ENCODE measurements around the gene SAFB. TPM values are rescaled to one million over a fixed set of nuclear protein-coding genes. Genes with fewer than 3 reads are reported as not detected.
"Not testable (repeated sequence)": the region's sequence is repeated elsewhere in the genome, so short reads cannot be mapped to it uniquely, and the experiment has no call there.

SAFB gene
- polyA plus RNA-seq, 3 donors from 2014 or later = 6.4 to 103 (median 29.6) TPM

DNA sequence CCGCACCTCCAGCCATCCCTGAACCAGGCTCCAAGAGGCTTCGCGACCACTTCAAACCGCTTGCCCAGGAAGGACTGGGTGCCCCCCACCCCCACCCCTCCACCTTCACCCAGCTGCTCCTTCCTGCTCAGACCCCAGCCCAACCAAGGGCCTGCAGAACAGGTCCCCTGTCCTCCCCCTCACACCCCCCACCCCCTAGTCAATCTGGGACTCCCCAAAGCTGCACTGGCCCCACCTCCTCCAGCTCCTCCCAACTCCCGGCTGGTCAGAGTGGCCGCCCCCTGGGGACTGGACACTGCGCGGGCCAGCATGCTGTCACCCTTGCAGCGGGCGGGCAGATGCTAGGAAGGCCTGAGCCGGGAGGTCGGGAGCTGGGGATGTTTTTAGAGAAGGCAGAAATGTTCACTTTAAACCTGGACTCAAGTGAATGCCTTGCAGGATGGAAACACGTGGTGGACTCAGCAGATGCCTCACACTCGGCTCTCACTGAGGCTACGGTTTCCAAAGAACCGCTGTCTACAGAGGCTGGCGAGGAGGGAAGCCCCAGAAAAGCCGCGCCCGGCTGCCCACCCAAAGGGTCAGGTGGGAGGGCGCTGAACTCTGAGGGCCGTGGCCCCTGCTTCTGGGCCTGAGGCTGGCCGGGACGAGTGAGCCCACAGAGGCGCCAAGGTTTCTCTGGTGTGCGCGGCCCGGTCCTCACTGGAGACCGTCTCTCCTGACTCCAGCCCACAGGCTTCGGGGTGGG, 75.2 kb downstream of the SAFB start:
- Mint-ChIP-seq H3K4me1 (peaks cover 0 to 2% of the 10 kb centered on the region in 2 donors), H3K36me3 (peaks cover 0 to 4% (median 0%) of the 10 kb centered on the region in 3 donors), H3K4me3 (no peak overlapping the region), H3K27ac (no peak overlapping the region), H3K9me3 (no peaks in the 10 kb centered on the region), H3K27me3 (ENCODE audit: low read depth in 3 of 3) (peaks cover 1 to 8% (median 3%) of the 10 kb centered on the region in 3 donors)
- DNase-seq = no peak

DNA sequence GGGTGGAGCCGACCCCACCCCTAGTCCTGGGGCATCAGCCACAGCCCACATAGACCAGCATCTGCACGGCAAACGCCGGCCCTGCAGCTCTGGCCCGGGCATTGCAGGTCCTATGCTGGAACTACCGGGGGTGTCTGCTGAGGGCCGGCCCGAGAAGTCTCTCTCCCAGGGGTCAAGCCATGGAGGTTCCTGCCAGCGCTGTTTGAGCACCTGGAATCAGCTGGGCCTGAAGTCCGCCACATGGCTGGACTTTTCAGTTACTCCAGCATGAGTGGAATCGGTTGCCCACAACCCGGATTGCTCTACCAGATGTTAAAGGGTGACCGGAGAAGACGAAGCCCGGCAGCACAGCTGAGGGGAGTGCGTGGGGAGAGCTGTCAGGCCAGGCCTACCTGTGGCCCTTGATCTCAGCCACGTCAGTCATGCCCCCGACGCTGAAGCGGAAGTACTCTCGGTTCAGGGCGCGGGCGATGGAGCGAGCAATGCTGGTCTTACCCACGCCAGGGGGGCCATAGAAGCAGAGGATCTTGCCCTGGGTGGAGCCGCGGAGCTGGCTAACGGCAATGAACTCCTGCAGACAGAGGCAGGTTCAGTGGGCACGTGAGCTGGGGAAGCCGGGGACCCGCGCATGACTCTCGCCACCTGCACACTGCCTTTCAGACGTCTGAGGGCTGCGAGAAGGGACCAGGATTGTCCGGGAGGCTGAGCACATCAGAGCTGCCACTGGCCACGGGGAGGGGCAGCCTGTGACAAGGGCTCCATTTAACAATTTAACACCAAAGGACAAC, 75.9 kb downstream of the SAFB start:
- DNase-seq = no peak
- no peaks in the 10 kb centered on the region for H3K9me3 Mint-ChIP-seq
- H3K4me1 Mint-ChIP-seq = no peaks in the 10 kb centered on the region
- no peak overlapping the region for H3K27ac Mint-ChIP-seq
- peaks cover 0 to 9% (median 0%) of the 10 kb centered on the region in 3 donors for H3K36me3 Mint-ChIP-seq
- peaks cover 3 to 8% (median 4%) of the 10 kb centered on the region in 3 donors for H3K27me3 Mint-ChIP-seq (ENCODE audit: low read depth in 3 of 3)
- no peak overlapping the region for H3K4me3 Mint-ChIP-seq

DNA sequence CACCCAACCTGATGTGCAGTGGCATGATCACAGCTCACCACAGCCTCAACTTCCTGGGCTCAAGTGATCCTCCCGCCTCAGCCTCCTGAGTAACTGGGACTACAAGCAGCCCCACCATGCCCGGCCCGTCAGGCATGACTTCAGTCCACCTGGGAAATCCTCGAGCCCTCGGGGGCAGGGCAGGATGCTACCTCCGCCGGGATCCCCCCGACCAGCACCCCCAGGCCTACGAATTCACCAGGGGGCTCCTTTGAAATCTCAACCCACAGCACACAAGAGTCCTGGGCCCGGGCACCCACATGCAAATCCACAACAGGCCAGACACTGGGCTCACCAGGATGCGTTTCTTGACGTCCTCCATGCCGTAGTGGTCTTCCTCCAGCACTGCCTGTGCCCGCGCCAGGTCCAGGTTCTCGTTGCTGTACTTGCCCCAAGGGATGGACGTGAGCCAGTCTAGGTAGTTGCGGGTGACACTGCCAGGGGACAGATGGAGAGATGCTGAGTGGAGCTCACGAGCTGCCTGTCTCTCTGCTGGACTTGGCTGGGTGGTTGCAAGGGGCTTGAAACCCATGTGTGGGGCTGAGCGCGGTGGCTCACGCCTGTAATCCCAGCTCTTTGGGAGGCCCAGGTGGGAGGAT, 77.7 kb downstream of the SAFB start:
- peaks cover 0 to 4% (median 4%) of the 10 kb centered on the region in 3 donors for H3K27me3 Mint-ChIP-seq (ENCODE audit: low read depth in 3 of 3)
- DNase-seq = no peak
- no peaks in the 10 kb centered on the region for H3K9me3 Mint-ChIP-seq
- H3K4me3 Mint-ChIP-seq = no peak overlapping the region
- H3K27ac Mint-ChIP-seq = no peak overlapping the region
- peaks cover 0 to 9% (median 0%) of the 10 kb centered on the region in 3 donors for H3K36me3 Mint-ChIP-seq
- H3K4me1 Mint-ChIP-seq = no peaks in the 10 kb centered on the region

DNA sequence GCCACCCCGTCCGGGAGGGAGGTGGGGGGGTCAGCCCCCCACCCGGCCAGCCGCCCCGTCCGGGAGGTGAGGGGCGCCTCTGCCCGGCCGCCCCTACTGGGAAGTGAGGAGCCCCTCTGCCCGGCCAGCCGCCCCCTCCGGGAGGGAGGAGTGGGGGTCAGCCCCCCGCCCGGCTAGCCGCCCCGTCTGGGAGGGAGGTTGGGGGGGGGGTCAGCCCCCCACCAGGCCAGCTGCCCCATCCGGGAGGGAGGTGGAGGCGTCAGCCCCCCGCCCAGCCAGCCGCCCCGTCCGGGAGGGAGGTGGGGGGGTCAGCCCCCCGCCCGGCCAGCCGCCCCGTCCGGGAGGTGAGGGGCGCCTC, 79.1 kb downstream of the SAFB start:
- not testable (repeated sequence) for H3K4me3 Mint-ChIP-seq; DNase-seq; H3K36me3 Mint-ChIP-seq; H3K27me3 Mint-ChIP-seq (ENCODE audit: low read depth in 3 of 3); H3K4me1 Mint-ChIP-seq; H3K27ac Mint-ChIP-seq; H3K9me3 Mint-ChIP-seq

DNA sequence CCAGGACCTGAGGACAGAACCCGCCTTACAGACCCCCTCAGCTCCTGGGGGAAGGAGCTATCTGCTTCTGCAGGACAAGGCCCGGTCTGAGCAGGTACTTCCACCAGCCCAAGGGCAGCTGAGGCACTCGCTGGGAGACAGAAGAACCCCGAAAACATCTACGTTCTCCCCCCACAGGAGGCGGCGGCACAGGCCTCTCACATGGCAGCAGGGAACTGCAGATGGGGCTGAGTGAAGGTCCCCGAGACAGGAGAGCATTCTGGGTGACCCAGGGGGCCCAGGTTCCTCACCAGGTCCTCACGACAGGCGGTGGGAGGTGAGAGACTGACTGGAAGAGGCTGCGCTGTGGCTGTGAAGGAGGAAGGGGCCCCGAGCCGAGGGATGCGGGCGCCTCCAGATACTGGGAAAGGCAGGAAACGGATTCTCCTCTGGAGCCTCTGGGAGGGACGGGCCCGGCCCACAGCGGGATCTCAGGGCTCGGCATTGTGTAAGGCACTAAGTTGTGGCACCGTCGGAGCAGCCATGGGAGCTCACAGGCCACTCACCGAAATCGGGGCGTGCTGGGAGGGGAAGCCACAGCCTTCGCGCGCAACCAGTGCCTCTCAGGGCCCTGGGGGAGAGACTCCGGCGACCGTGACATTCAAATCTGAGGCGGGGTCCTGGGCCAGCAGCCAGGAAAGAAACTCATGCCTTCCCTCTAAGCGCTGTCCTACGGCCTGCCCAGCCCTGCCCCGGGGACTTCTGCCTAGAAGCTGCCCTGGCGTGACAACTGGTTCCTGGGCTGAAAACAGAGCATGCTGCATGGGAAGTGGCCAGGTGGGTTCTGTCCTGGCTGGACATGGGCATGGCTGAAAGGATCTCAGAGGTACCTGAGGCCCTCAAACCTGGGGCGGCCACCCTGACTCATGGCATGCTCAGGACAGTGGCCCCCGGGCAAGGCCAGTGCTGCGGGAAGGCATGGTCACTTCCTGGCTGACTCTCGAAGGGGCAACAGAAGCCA, 81.2 kb downstream of the SAFB start:
- Mint-ChIP-seq H3K36me3 (peaks cover 3 to 5% (median 4%) of the 10 kb centered on the region in 3 donors), H3K4me1 (no peaks in the 10 kb centered on the region), H3K4me3 (no peak overlapping the region), H3K27me3 (ENCODE audit: low read depth in 3 of 3) (peaks cover 0 to 6% (median 3%) of the 10 kb centered on the region in 3 donors), H3K9me3 (no peaks in the 10 kb centered on the region), H3K27ac (no peak overlapping the region)
- no peak for DNase-seq

DNA sequence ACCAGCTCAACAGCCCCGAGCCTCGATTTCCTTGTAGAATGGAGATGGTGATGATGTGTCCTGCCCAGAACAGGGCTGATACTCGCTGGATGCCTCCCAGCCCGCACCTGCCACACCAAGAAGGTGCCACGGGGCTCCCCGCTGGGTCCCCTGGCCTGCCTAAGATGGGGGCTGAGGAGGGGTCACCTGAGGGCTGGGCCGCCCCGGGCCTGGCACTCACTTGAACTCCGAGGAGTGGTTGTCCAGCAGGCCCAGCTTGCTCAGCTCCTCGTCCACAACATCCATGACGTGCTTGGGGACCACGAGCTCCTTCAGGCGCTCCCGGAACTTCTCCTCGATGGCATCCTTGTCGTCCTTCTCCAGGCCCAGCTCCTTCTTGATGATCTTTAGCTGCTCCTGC, 82.7 kb downstream of the SAFB start:
- no peak overlapping the region for H3K4me3 Mint-ChIP-seq
- H3K4me1 Mint-ChIP-seq = no peaks in the 10 kb centered on the region
- no peaks in the 10 kb centered on the region for H3K9me3 Mint-ChIP-seq

DNA sequence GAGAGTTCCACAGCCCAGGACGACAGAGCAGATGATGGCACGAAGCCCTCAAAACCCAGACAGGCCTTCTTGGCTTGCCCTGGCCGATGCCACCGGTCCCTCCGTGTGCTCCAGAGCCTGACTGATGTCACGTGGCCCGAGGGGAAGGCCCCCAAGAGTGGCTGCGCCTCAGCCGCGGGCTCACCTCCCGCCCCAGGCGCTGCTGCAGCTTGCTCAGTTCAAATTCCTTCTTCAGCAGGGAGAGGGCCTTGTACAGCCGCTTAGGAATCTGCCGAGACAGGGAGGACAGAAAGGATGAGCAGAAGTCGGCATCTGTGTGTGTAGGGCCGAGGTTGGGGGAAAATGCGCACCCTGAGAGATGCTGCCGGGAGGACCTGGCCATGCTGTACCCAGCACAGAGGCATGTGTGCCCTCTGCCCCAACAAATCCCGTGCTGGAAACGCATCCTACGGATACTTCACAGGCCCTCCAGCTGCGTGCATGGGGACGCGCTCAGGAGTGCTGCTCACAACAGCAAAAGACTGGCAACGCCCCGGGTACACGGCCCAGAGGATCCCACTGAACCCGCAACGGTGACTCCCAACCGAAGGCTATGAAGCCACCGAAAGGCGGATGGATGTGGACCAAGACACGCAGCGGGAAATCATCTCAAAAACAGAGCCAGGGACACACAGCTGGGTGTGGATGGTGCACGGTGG, 84.1 kb downstream of the SAFB start:
- H3K4me1 Mint-ChIP-seq = no peaks in the 10 kb centered on the region
- no peak overlapping the region for H3K4me3 Mint-ChIP-seq
- DNase-seq = no peak
- H3K27me3 Mint-ChIP-seq (ENCODE audit: low read depth in 3 of 3) = peaks cover 0 to 4% (median 1%) of the 10 kb centered on the region in 3 donors
- peaks cover 3 to 5% (median 4%) of the 10 kb centered on the region in 3 donors for H3K36me3 Mint-ChIP-seq
- no peaks in the 10 kb centered on the region for H3K9me3 Mint-ChIP-seq
- no peak overlapping the region for H3K27ac Mint-ChIP-seq

More for the DNA sequence above, 82.7 kb downstream of the SAFB start:
- DNase-seq = no peak
- H3K36me3 Mint-ChIP-seq = peaks cover 3 to 5% (median 4%) of the 10 kb centered on the region in 3 donors
- peaks cover 0 to 6% (median 3%) of the 10 kb centered on the region in 3 donors for H3K27me3 Mint-ChIP-seq (ENCODE audit: low read depth in 3 of 3)
- no peak overlapping the region for H3K27ac Mint-ChIP-seq

DNA sequence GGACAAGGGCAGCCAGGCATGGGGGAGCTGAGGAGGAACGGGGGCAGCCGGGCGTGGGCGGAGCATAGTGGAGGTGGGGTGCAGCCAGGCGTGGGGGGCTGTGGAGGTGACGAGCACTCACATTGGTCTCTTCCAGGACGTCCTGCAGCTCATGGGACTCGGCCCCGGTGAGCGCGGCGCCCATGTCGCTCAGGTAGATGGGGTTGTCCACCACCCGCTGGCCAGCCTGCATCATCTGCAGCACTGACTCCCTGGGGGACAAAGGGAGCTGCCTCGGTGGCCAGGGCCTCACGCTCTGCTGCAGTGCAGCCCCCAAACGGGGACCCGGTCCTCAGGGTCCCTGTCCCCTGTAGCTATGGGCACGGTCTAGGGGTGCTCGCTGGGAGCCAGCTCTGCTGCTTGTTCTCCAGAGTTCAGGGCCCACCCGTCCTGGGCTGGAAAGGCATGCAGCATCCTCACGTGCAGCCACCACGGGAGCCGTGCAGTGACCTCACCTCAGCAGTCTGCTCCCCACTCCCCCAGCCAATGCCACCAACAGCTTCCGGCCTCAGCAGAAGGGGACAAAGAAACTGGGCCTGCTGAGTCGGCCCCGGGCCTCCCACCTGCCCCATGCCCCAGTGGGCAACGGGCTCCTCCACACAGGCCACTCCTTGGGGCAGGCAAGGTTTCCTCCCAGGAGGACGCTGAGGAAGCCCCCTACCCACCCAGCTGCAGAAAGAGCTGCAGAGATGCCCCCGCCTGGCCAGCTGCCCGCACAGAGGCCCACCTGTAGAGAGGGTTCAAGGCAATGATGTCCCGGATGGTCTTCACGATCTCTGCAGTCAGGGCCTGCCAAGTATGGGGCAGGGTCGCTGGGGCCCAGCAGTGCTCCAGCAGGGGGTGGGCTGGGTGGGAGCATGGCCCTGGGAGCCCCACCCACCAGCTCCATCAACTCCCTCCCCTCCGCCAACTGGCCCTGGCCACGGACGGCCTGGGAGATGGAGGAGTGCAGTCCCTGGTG, 85.0 kb downstream of the SAFB start:
- no peak overlapping the region for H3K27ac Mint-ChIP-seq
- no peak overlapping the region for H3K4me3 Mint-ChIP-seq
- H3K9me3 Mint-ChIP-seq = no peaks in the 10 kb centered on the region
- peaks cover 0 to 4% (median 3%) of the 10 kb centered on the region in 3 donors for H3K27me3 Mint-ChIP-seq (ENCODE audit: low read depth in 3 of 3)
- H3K4me1 Mint-ChIP-seq = no peaks in the 10 kb centered on the region
- peaks cover 3 to 5% (median 4%) of the 10 kb centered on the region in 3 donors for H3K36me3 Mint-ChIP-seq
- DNase-seq = no peak

DNA sequence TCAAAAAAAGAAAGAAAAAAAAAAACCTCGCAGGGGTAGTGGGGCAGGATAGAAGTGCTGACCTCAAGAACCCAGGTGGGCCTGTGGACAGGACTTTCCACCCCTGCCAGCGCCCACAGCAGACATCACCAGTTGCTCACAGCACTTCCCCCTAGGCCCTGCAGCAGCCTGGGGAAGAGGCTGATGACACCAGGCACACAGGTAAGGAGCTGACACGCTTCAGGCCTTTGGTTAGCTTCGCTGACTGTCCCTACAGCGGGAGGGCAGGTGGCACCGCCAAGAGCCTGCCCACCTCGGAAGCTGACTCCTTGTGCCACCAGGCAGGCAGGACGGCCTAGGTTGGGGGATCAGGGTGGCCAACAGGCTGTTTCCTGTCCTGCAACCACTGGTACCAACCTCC, 88.1 kb downstream of the SAFB start:
- DNase-seq = no peak
- no peak overlapping the region for H3K27ac Mint-ChIP-seq
- peaks cover 0 to 4% (median 0%) of the 10 kb centered on the region in 3 donors for H3K27me3 Mint-ChIP-seq (ENCODE audit: low read depth in 3 of 3)
- H3K9me3 Mint-ChIP-seq = no peaks in the 10 kb centered on the region
- H3K4me3 Mint-ChIP-seq = no peak overlapping the region
- peaks cover 3 to 5% of the 10 kb centered on the region in 2 donors for H3K4me1 Mint-ChIP-seq
- peaks cover 3 to 5% (median 4%) of the 10 kb centered on the region in 3 donors for H3K36me3 Mint-ChIP-seq

DNA sequence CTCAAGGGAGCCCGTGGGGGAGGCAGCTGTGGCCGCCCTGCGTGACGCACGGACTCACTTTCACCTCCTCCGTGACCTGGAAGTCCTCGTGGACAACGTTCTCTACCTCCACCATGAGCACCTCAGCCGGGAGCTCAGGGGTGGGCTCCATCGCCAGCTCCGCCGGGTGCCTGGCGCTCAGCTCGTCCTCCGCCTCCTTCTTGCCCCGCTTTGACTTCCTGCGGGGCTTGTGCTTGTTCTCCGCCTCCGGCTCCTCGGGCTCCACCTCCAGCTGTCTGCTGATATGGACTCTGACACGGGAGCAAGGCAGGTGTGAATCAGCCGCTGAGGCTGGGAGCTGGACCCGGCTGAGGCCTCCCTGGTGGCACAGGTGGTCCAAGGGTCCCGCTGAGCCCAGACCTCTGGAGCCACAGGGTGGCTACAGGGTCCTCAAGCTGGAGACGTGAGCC, 88.9 kb downstream of the SAFB start:
- Mint-ChIP-seq H3K36me3 (peaks cover under 1 to 5% (median under 1%) of the 10 kb centered on the region in 3 donors), H3K4me1 (peaks cover 3 to 5% of the 10 kb centered on the region in 2 donors), H3K27me3 (ENCODE audit: low read depth in 3 of 3) (peaks cover 0 to 4% (median 0%) of the 10 kb centered on the region in 3 donors), H3K9me3 (no peaks in the 10 kb centered on the region), H3K27ac (no peak overlapping the region), H3K4me3 (no peak overlapping the region)
- DNase-seq = no peak

DNA sequence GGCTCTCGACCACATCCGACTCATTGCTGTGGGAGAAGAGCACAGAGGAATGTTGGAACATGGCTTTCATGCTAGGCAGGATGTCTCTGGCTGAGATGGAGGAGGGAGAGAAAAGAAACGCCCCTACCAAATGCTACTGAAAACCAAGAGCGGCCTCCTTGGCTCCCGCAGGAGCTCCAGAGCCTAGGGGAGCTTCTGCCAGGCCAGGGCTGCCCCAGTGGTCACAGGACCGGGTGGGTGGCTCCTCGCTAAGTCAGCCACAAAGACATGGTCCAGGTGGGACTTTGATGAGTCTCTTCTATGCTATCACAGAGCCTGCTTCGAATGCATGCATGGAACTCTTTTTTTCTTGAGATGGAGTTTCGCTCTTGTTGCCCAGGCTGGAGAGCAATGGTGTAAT, 90.3 kb downstream of the SAFB start:
- no peak for DNase-seq
- H3K36me3 Mint-ChIP-seq = peaks cover 0 to 5% (median 0%) of the 10 kb centered on the region in 3 donors
- peaks cover 0 to 3% (median 2%) of the 10 kb centered on the region in 3 donors for H3K27me3 Mint-ChIP-seq (ENCODE audit: low read depth in 3 of 3)
- H3K4me1 Mint-ChIP-seq = peaks cover 10 to 17% of the 10 kb centered on the region in 2 donors
- H3K4me3 Mint-ChIP-seq = no peak overlapping the region
- H3K9me3 Mint-ChIP-seq = no peaks in the 10 kb centered on the region
- H3K27ac Mint-ChIP-seq = no peak overlapping the region

Measured in immature natural killer cell (primary cell).